Glutamatergic neuron (in vitro differentiated cells): Measurements from ENCODE around the gene GSG1L. TPM values are rescaled to one million over a fixed set of nuclear protein-coding genes. Genes with fewer than 3 reads are reported as not detected.

ENCODE experiments used
- DNase-seq: peaks from one replicate; pipeline ENCODE4 v3.0.0; 2022
- H3K27ac Mint-ChIP-seq: one replicate; pipeline ENCODE4 v1.8.0; 2020; ENCODE audit warnings: mild to moderate bottlenecking, mixed read lengths, inconsistent platforms; ENCODE audit not compliant: unreplicated experiment
- H3K27me3 Mint-ChIP-seq: one replicate; pipeline ENCODE4 v1.8.0; 2020; ENCODE audit warnings: mild to moderate bottlenecking, moderate library complexity, mixed read lengths, inconsistent platforms; ENCODE audit not compliant: unreplicated experiment
- H3K36me3 Mint-ChIP-seq: one replicate; pipeline ENCODE4 v1.8.0; 2020; ENCODE audit warnings: mild to moderate bottlenecking, mixed read lengths, inconsistent platforms; ENCODE audit not compliant: unreplicated experiment
- H3K4me1 Mint-ChIP-seq: one replicate; pipeline ENCODE4 v1.8.0; 2020; ENCODE audit warnings: mild to moderate bottlenecking, low read depth, mixed read lengths, inconsistent platforms; ENCODE audit not compliant: unreplicated experiment
- H3K4me3 Mint-ChIP-seq: one replicate; pipeline ENCODE4 v1.8.0; 2020; ENCODE audit warnings: mild to moderate bottlenecking, mixed read lengths, inconsistent platforms; ENCODE audit not compliant: unreplicated experiment
- H3K9me3 Mint-ChIP-seq: one replicate; pipeline ENCODE4 v1.8.0; 2020; ENCODE audit warnings: mild to moderate bottlenecking, moderate library complexity, mixed read lengths, inconsistent platforms; ENCODE audit not compliant: unreplicated experiment
- total RNA-seq: library from RNA; stranded (reverse); fragmentation: NEBNext Ultra II Directional; extraction: Animal tissue kit (Norgen Biotek cat#: 25700); gene quantifications from one replicate; pipeline ENCODE4 v1.2.1, GENCODE V29; 2021; ENCODE audit not compliant: unreplicated experiment
- TF ChIP-seq, protein P1 (sequence below): fragments of 200-600 bp; sonication (generic); IDR thresholded peaks from one replicate; pipeline ENCODE4 v1.5.0; 2021; ENCODE audit not compliant: partially characterized antibody, unreplicated experiment

The GSG1L gene
- total RNA-seq, 1 donor from 2014 or later: 0.91 TPM

DNA sequence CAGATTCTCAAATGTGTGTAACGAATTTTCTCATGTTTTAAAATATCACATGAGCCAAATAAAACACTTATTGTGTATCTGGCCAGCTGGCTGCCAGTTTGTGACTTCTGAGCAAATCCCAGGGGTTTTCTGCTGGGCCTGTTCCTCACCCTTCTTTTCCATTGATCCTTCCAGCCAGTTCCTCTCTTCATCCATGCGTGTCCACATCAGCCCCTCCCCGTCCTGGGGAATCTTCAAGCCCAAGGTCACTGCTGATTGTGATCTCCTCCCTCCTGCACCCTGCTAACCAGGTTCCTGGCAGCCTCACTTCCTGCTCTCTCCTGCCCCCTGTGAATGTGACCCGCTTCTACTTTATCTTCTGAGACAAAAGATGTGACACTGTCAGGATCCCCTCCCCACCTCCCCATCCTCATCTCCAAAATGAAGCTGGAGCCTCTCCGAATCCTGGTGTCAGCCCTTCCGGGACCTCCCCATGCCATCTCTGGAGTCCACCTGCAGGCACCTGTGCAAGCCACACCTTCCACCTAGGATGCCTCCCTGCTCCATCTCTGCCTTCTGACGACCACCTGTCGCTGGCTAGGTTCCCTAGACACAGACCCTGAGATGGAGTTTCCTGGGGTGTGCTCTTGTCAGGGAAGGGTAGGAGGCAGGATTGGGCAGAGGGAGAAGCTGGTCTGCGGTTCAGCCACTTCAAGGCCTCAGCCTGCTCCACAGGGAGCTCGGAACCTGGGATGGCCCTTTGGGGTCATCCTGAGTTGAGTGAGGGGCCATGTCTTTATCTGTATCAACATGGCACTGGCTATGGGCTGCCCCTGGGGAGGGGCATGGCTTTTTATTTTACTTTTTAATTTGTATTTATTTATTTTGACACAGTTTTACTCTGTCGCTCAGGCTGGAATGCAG lies 308.5 kb downstream of the GSG1L start:
- no peak overlapping the region for H3K27ac Mint-ChIP-seq
- TF ChIP-seq, protein P1, sequence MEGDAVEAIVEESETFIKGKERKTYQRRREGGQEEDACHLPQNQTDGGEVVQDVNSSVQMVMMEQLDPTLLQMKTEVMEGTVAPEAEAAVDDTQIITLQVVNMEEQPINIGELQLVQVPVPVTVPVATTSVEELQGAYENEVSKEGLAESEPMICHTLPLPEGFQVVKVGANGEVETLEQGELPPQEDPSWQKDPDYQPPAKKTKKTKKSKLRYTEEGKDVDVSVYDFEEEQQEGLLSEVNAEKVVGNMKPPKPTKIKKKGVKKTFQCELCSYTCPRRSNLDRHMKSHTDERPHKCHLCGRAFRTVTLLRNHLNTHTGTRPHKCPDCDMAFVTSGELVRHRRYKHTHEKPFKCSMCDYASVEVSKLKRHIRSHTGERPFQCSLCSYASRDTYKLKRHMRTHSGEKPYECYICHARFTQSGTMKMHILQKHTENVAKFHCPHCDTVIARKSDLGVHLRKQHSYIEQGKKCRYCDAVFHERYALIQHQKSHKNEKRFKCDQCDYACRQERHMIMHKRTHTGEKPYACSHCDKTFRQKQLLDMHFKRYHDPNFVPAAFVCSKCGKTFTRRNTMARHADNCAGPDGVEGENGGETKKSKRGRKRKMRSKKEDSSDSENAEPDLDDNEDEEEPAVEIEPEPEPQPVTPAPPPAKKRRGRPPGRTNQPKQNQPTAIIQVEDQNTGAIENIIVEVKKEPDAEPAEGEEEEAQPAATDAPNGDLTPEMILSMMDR: no peak
- H3K9me3 Mint-ChIP-seq: peaks cover 4% of the 10 kb centered on the region
- peaks cover 5% of the 10 kb centered on the region for H3K36me3 Mint-ChIP-seq
- H3K4me1 Mint-ChIP-seq: peaks cover 35% of the 10 kb centered on the region
- peaks cover 8% of the 10 kb centered on the region for H3K27me3 Mint-ChIP-seq
- no peak for DNase-seq
- peak overlapping the region; percentile 51 for H3K4me3 Mint-ChIP-seq

DNA sequence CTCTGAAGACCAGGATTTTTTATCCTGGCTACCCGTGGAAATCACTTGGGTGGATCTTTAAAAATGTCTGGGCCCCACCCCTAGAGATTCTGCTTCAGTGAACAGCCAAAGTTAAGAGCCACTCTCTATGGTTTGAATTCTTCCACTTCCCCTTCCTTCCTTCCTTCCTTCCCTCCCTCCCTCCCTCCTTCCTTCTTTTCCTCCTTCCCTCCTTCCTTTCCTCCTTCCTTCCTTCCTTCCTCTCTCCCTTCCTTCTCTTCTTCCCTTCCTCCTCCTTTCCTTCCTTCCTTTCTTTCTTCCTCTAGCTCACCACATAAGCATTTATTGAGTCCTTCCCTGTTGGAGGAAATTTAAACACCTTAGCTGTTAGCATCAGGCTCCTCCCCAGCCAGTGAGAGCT lies 310.0 kb downstream of the GSG1L start:
- no peak for DNase-seq
- peaks cover 4% of the 10 kb centered on the region for H3K9me3 Mint-ChIP-seq
- TF ChIP-seq, protein P1: no peak
- peaks cover 7% of the 10 kb centered on the region for H3K27me3 Mint-ChIP-seq
- H3K27ac Mint-ChIP-seq: no peak overlapping the region
- no peak overlapping the region for H3K4me3 Mint-ChIP-seq
- H3K36me3 Mint-ChIP-seq: no peaks in the 10 kb centered on the region
- peaks cover 31% of the 10 kb centered on the region for H3K4me1 Mint-ChIP-seq

DNA sequence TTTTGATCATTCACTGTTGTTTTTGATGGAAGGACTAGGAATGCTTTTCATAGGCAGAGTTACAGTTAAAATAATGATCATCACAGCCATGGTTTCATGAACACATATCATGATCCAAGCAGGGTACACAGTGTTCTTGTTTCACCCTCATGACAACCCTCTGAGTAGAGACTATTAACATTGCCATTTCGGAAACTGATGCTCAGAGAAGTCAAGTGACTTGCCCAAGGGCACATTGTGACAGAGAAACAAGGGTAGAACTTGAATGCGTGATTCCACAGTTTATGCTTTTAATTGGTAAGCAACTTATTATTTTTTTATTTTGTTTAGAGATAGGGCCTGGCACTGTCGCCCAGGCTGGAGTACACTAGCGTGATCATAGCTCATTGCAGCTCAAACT lies 311.3 kb downstream of the GSG1L start:
- Mint-ChIP-seq H3K27me3 (peaks cover 7% of the 10 kb centered on the region), H3K4me1 (peaks cover 18% of the 10 kb centered on the region), H3K9me3 (peaks cover 2% of the 10 kb centered on the region), H3K27ac (no peak overlapping the region), H3K4me3 (no peak overlapping the region), H3K36me3 (no peaks in the 10 kb centered on the region)
- TF ChIP-seq, protein P1: no peak
- DNase-seq: no peak

DNA sequence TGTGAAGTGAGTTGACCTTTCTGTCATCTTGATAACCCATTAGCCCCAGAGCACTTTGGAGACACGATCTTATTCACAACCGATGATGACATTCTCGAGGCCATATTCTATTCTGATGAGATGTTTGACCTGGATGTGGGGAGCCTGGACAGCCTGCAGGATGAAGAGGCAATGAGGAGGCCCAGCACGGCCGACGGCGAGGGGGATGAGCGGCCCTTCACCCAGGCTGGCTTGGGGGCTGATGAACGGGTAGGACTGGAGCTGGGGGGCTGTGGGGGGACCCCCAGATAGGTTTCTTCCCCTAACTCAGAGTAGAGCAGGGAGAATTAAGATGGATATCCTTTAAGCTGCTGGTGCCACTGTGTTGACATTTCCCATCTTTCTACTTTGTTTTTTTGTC lies 311.8 kb downstream of the GSG1L start:
- Mint-ChIP-seq H3K4me3 (no peak overlapping the region), H3K4me1 (peaks cover 16% of the 10 kb centered on the region), H3K36me3 (no peaks in the 10 kb centered on the region), H3K9me3 (peaks cover 2% of the 10 kb centered on the region), H3K27ac (no peak overlapping the region), H3K27me3 (peaks cover 7% of the 10 kb centered on the region)
- TF ChIP-seq, protein P1: no peak
- DNase-seq: no peak

DNA sequence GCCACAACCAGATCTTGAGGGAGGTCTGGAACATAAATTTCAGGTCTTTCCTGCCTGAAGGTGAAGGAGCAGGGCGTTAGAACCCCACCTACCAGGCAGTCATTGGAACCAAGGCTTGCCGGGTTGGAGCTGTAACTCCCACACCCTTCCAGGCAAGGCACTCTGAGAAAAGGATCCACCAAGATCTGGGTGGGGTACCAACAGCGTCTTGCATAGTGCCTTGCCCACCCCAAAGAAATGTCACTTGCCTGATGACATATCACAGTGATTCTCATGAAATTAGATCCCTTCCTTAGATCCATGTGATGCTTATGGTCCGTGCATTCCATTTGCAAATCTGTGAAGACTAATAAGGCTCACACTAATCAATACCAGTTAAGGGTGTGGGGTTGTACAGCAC lies 312.3 kb downstream of the GSG1L start:
- H3K4me1 Mint-ChIP-seq: peaks cover 17% of the 10 kb centered on the region
- H3K27me3 Mint-ChIP-seq: peaks cover 8% of the 10 kb centered on the region
- DNase-seq: no peak
- TF ChIP-seq, protein P1: no peak
- no peak overlapping the region for H3K4me3 Mint-ChIP-seq
- peaks cover 2% of the 10 kb centered on the region for H3K9me3 Mint-ChIP-seq
- H3K27ac Mint-ChIP-seq: no peak overlapping the region
- no peaks in the 10 kb centered on the region for H3K36me3 Mint-ChIP-seq
